HUDEP-2 (cell line): Measurements from ENCODE around the gene ASAP2.
"Not testable (repeated sequence)": the region's sequence is repeated elsewhere in the genome, so short reads cannot be mapped to it uniquely, and the experiment has no call there.

Experiments used
- DNase-seq, 76 experiments: peaks; one replicate each; lab custom pipeline; 2025; ENCODE audit not compliant: unreplicated experiment in 76 of 76; lab: John Stamatoyannopoulos, UW

ASAP2 gene

GRCh38 chr2:9392898-9393765 lies 186.5 kb downstream of the ASAP2 start:
- DNase-seq, result no peak

- DNase-seq, result no peak
These were observed 188.2 kb downstream of the ASAP2 start for GRCh38 chr2:9394816-9395215.

GRCh38 chr2:9397201-9397600 lies 190.6 kb downstream of the ASAP2 start:
- no peak for DNase-seq

GRCh38 chr2:9398251-9398650 lies 191.6 kb downstream of the ASAP2 start:
- DNase-seq, result not testable (repeated sequence)

- DNase-seq, result no peak
These were observed 192.5 kb downstream of the ASAP2 start for GRCh38 chr2:9398881-9399780.

GRCh38 chr2:9400268-9401058 lies 193.9 kb downstream of the ASAP2 start:
- DNase-seq, result no peak

GRCh38 chr2:9401059-9401547 lies 194.5 kb downstream of the ASAP2 start:
- DNase-seq, result no peak

- DNase-seq, result peak in 3 of 76 experiments; percentile 3 to 26 (median 6)
These were observed 195.2 kb downstream of the ASAP2 start for GRCh38 chr2:9401646-9402371.

GRCh38 chr2:9403924-9404323 lies 197.3 kb downstream of the ASAP2 start:
- no peak for DNase-seq

- no peak for DNase-seq
These were observed 197.8 kb downstream of the ASAP2 start for GRCh38 chr2:9404451-9404850.

GRCh38 chr2:9405636-9406035 lies 199.0 kb downstream of the ASAP2 start:
- no peak for DNase-seq

- no peak for DNase-seq
These were observed 200.1 kb downstream of the ASAP2 start for GRCh38 chr2:9406529-9407362.

GRCh38 chr2:9407363-9407811 lies 200.8 kb downstream of the ASAP2 start:
- DNase-seq, result no peak

GRCh38 chr2:9408641-9409151 lies 202.1 kb downstream of the ASAP2 start:
- DNase-seq, result no peak

- DNase-seq, result no peak
These were observed 203.5 kb downstream of the ASAP2 start for GRCh38 chr2:9410108-9410507.

GRCh38 chr2:9412781-9413180 lies 206.2 kb downstream of the ASAP2 start:
- DNase-seq, result no peak

- no peak for DNase-seq
These were observed 209.0 kb downstream of the ASAP2 start for GRCh38 chr2:9415516-9416169.

GRCh38 chr2:9416267-9416961 lies 209.8 kb downstream of the ASAP2 start:
- no peak for DNase-seq
